ENCODE results near the gene MCM10.

DNA sequence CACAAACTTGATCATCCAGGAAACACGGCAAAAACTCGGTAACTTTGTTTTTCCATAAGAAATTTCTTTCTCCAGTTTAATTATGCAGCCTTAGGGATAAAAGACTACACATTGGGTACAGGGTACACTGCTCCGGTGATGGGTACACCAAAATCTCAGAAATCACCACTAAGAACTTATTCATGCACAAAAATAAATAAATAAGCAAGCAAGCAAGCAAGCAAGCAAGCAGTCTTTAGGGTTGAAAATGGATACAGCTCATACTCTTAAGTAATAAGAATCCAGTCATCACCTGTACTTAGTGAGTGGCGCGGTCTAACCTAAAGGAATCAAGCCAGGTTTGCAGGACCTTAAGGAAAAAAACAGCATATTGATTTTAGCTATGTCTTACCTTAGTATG is 30.0 kb downstream of the MCM10 start:
- TF ChIP-seq, protein P1, sequence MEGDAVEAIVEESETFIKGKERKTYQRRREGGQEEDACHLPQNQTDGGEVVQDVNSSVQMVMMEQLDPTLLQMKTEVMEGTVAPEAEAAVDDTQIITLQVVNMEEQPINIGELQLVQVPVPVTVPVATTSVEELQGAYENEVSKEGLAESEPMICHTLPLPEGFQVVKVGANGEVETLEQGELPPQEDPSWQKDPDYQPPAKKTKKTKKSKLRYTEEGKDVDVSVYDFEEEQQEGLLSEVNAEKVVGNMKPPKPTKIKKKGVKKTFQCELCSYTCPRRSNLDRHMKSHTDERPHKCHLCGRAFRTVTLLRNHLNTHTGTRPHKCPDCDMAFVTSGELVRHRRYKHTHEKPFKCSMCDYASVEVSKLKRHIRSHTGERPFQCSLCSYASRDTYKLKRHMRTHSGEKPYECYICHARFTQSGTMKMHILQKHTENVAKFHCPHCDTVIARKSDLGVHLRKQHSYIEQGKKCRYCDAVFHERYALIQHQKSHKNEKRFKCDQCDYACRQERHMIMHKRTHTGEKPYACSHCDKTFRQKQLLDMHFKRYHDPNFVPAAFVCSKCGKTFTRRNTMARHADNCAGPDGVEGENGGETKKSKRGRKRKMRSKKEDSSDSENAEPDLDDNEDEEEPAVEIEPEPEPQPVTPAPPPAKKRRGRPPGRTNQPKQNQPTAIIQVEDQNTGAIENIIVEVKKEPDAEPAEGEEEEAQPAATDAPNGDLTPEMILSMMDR (IDR thresholded peaks at IDR 0.05): no peak
- no peak for TF ChIP-seq POLR2A (IDR thresholded peaks at IDR 0.05)
- TF ChIP-seq POLR2AphosphoS5 (IDR thresholded peaks at IDR 0.05): no peak
- TF ChIP-seq EP300 (IDR thresholded peaks at IDR 0.05): no peak
